Hippocampal formation (tissue), 2 donors: ENCODE measurements around the gene ADGRB2.
A peak's percentile ranks its signal among the peaks of the same experiment; 100 is the strongest.

Experiments used
- DNase-seq, 2 donors: peaks; one replicate each; lab custom pipeline; 2025; lab: John Stamatoyannopoulos, UW

ADGRB2 gene

GRCh38 chr1:31762726-31763670, 1.1 kb downstream of the ADGRB2 start:
- DNase-seq, result peak; percentile 69 to 75

- DNase-seq, result no peak
These were observed 1.8 kb downstream of the ADGRB2 start for GRCh38 chr1:31762323-31762722.

- DNase-seq, result no peak
These were observed 2.3 kb downstream of the ADGRB2 start for GRCh38 chr1:31761883-31762282.

GRCh38 chr1:31760471-31761470, 3.4 kb downstream of the ADGRB2 start:
- peak in 1 of 2 donors; percentile 49 for DNase-seq

- DNase-seq, result no peak
These were observed 4.7 kb downstream of the ADGRB2 start for GRCh38 chr1:31759298-31760023.

- no peak for DNase-seq
These were observed 5.3 kb downstream of the ADGRB2 start for GRCh38 chr1:31758823-31759222.

- DNase-seq, result no peak
These were observed 6.2 kb downstream of the ADGRB2 start for GRCh38 chr1:31757989-31758388.

GRCh38 chr1:31757204-31757679, 6.9 kb downstream of the ADGRB2 start:
- DNase-seq, result no peak

GRCh38 chr1:31756578-31756977, 7.6 kb downstream of the ADGRB2 start:
- no peak for DNase-seq

GRCh38 chr1:31755850-31756492, 8.2 kb downstream of the ADGRB2 start:
- no peak for DNase-seq

- DNase-seq, result no peak
These were observed 8.9 kb downstream of the ADGRB2 start for GRCh38 chr1:31755197-31755611.

- DNase-seq, result no peak
These were observed 9.7 kb downstream of the ADGRB2 start for GRCh38 chr1:31754397-31754796.

GRCh38 chr1:31753707-31754349, 10.3 kb downstream of the ADGRB2 start:
- peak; percentile 88 to 91 for DNase-seq

- peak in 1 of 2 donors; percentile 42 for DNase-seq
These were observed 11.1 kb downstream of the ADGRB2 start for GRCh38 chr1:31752952-31753475.

- DNase-seq, result no peak
These were observed 11.9 kb downstream of the ADGRB2 start for GRCh38 chr1:31752258-31752657.

- no peak for DNase-seq
These were observed 12.3 kb downstream of the ADGRB2 start for GRCh38 chr1:31751822-31752241.

- DNase-seq, result no peak
These were observed 13.2 kb downstream of the ADGRB2 start for GRCh38 chr1:31750858-31751510.

- DNase-seq, result no peak
These were observed 14.1 kb downstream of the ADGRB2 start for GRCh38 chr1:31749785-31750735.
